OCI-LY7 (cell line): ENCODE data around the gene TNFAIP8L2. TPM values are rescaled to one million over a fixed set of nuclear protein-coding genes. Genes with fewer than 3 reads are reported as not detected.
A peak's percentile ranks its signal among the peaks of the same experiment; 100 is the strongest.

Source experiments
- BruUV-seq: library from RNA; stranded (reverse); fragments of 400-500 nt; replicated peaks from 2 replicates; lab custom pipeline; 2021; lab: Mats Ljungman, UMichigan
- CTCF ChIA-PET: fragments of 300-600 bp; sonication (Branson Sonifier 250); formaldehyde crosslinking; loops from one replicate; lab custom pipeline; 2022; ENCODE audit warnings: antibody characterized with exemption; ENCODE audit not compliant: unreplicated experiment; lab: Charles Lee
- POLR2A ChIA-PET: fragments of 300-600 bp; sonication (Branson Sonifier 250); formaldehyde crosslinking; loops from one replicate; lab custom pipeline; 2022; ENCODE audit warnings: antibody characterized with exemption; lab: Charles Lee
- DNase-seq: peaks from one replicate; pipeline ENCODE4 v3.0.0-alpha.2; 2015; ENCODE audit warnings: low spot score
- H2AFZ ChIP-seq: fragments of 200-600 bp; sonication (generic), shearing (Covaris generic); 2 replicates; pipeline ENCODE4 v1.6.1; 2014; ENCODE audit warnings: mild to moderate bottlenecking, antibody characterized with exemption, low read length, moderate library complexity
- H3K27ac ChIP-seq: fragments of 200-600 bp; sonication (generic); 2 replicates; pipeline ENCODE4 v1.5.1; 2014; ENCODE audit warnings: mixed run types, low read depth, mild to moderate bottlenecking, moderate library complexity, low read length, inconsistent platforms; ENCODE audit not compliant: poor library complexity, severe bottlenecking
- H3K36me3 ChIP-seq: fragments of 200-600 bp; sonication (generic); 2 replicates; pipeline ENCODE4 v1.6.1; 2014; ENCODE audit warnings: mild to moderate bottlenecking, antibody characterized with exemption, low read length, moderate library complexity, mixed read lengths; ENCODE audit not compliant: insufficient read depth
- H3K4me1 ChIP-seq: fragments of 200-600 bp; sonication (generic); 2 replicates; pipeline ENCODE4 v1.5.1; 2014; ENCODE audit warnings: mild to moderate bottlenecking, low read length; ENCODE audit not compliant: insufficient read depth, poor library complexity, severe bottlenecking
- H3K4me2 ChIP-seq: fragments of 200-600 bp; sonication (generic); 2 replicates; pipeline ENCODE4 v1.6.1; 2014; ENCODE audit warnings: mild to moderate bottlenecking, low read length
- H3K4me3 ChIP-seq: fragments of 200-600 bp; sonication (generic); 2 replicates; pipeline ENCODE4 v1.5.1; 2014; ENCODE audit warnings: mild to moderate bottlenecking, low read depth, low read length; ENCODE audit not compliant: poor library complexity, severe bottlenecking
- H3K79me2 ChIP-seq: fragments of 200-600 bp; sonication (generic); 2 replicates; pipeline ENCODE4 v1.6.1; 2016; ENCODE audit warnings: low read depth, mild to moderate bottlenecking, low read length, moderate library complexity, mixed read lengths; ENCODE audit not compliant: insufficient read depth
- H3K9me2 ChIP-seq: fragments of 200-600 bp; sonication (generic); 2 replicates; pipeline ENCODE4 v1.6.1; 2016; ENCODE audit warnings: mild to moderate bottlenecking, low read length, mixed read lengths; ENCODE audit not compliant: insufficient read depth
- H3K9me3 ChIP-seq: fragments of 200-600 bp; sonication (generic); 2 replicates; pipeline ENCODE4 v1.6.1; 2014; ENCODE audit warnings: mild to moderate bottlenecking, mixed run types, low read length, mixed read lengths
- H4K20me1 ChIP-seq: fragments of 200-600 bp; sonication (generic); 2 replicates; pipeline ENCODE4 v1.6.1; 2014; ENCODE audit warnings: mild to moderate bottlenecking, antibody characterized with exemption, low read length, moderate library complexity, mixed read lengths; ENCODE audit not compliant: insufficient read depth
- CTCF ChIP-seq: fragments of 200-600 bp; sonication (generic); conservative IDR thresholded peaks from 2 replicates; pipeline ENCODE4 v1.5.1; 2014; ENCODE audit warnings: mild to moderate bottlenecking, antibody characterized with exemption, low read length, moderate library complexity, mixed read lengths
- EZH2phosphoT487 ChIP-seq: fragments of 200-600 bp; sonication (generic); IDR thresholded peaks from 2 replicates; pipeline ENCODE4 v1.6.1; 2018; ENCODE audit warnings: low read depth, borderline replicate concordance, mild to moderate bottlenecking, mixed run types, antibody characterized with exemption, low read length, moderate library complexity, mixed read lengths
- intact Hi-C: fragments of 100-400 bp; cut with micrococcal nuclease; formaldehyde crosslinking; loops from one replicate; pipeline ENCODE4 v1.10.0; 2022; ENCODE audit not compliant: unreplicated experiment
- total RNA-seq, 2 experiments: library from RNA; depleted of rRNA in 1 of 2; stranded (reverse); fragments of >200 nt in 1 of 2; shearing (Covaris generic) in 1 of 2; gene quantifications; 2 replicates each; pipeline ENCODE4 v1.2.3, GENCODE V29; 2014 to 2022

TNFAIP8L2 gene
- total RNA-seq, 2 experiments from 2014 or later, result 9.2 to 12.5 TPM

DNA sequence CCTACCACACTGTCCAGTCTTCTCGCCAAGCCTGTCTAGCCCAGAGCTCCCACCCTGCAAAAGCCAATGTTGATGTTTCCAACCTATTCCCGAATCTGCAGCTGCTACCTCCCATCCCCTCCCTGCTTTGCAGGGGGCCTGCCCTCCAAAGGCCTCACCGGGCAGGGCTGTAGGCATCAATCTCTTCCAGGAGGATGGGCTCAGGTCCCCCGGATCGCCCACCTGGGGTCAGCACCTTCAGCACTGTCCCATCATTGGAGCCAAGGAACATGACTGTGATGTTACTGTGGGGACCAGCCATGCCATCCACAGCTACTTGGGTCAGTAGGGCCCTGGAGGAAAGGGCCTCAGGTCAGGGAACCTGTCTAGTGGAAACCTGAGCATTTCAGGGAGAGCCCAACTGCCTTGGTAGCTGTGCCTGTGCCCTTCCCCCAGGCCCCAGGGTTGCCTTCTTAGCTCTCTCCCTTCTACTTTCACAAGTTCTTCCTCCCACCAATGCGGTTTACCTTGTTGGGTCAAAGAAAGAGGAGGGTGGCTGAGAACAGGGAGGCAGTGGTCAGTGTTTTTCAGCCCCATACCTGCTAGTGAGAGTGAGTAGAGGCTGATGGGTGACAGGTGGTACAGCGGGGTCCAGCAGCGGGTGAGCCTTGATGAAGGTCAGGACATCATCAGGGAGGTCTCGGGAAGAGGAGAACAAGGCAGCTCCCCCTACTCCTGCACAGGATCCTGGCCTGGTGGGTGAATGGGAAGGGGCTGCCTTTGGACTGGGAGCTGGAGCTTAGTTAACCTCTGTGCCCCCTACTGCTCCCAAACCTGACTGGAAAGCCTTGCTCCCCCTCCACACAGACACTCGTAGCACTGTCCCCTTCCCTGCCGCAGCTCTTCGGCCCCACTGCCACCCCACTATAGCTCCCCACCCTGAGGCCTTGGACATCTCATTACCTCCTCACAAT, 20.7 kb upstream of the TNFAIP8L2 start:
- no TSS peak for BruUV-seq
- Histone ChIP-seq H4K20me1 (no peaks in the 10 kb centered on the region), H3K4me1 (no peaks in the 10 kb centered on the region), H3K9me3 (no peaks in the 10 kb centered on the region), H3K4me3 (no peak overlapping the region), H3K79me2 (no peaks in the 10 kb centered on the region), H3K9me2 (no peaks in the 10 kb centered on the region), H3K36me3 (no peaks in the 10 kb centered on the region), H2AFZ (no peak overlapping the region), H3K4me2 (no peak overlapping the region), H3K27ac (no peak overlapping the region)
- intact Hi-C loops, result no loop called here
- no peak for DNase-seq
- ChIA-PET POLR2A (interaction anchor here (0.6 kb wide), 1 partner anchor 35 kb away, joined by 3 read pairs; no protein-coding TSS in a partner anchor), CTCF (no interaction called here)
- TF ChIP-seq EZH2phosphoT487 (no peak), CTCF (peak; percentile 51)

- intact Hi-C loops, result no loop called here
- POLR2A ChIA-PET, result no interaction called here
- H3K9me3 ChIP-seq, result no peaks in the 10 kb centered on the region
Measured at GRCh38 chr1:151137789-151138188, 18.7 kb upstream of the TNFAIP8L2 start.

More at GRCh38 chr1:151137789-151138188, 18.7 kb upstream of the TNFAIP8L2 start:
- peaks cover 7% of the 10 kb centered on the region for H3K4me1 ChIP-seq
- no TSS peak for BruUV-seq
- no peaks in the 10 kb centered on the region for H3K36me3 ChIP-seq
- no peak overlapping the region for H3K27ac ChIP-seq
- no peak overlapping the region for H3K4me3 ChIP-seq
- H2AFZ ChIP-seq, result no peak overlapping the region
- H3K79me2 ChIP-seq, result no peaks in the 10 kb centered on the region
- no peak overlapping the region for H3K4me2 ChIP-seq
- no peak for TF ChIP-seq CTCF
- TF ChIP-seq EZH2phosphoT487, result no peak
- H4K20me1 ChIP-seq, result no peaks in the 10 kb centered on the region
- H3K9me2 ChIP-seq, result no peaks in the 10 kb centered on the region
- CTCF ChIA-PET, result no interaction called here
- DNase-seq, result no peak
